Ammon's horn (tissue), 1 donor: Measurements from ENCODE around the gene NEBL.

ENCODE experiments used
- DNase-seq: peaks from one replicate; pipeline ENCODE4 v3.0.0-alpha.2; 2016; ENCODE audit warnings: low spot score

NEBL gene

GRCh38 chr10:20898866-20899535, 1.9 kb upstream of the NEBL start:
- no peak for DNase-seq

DNA sequence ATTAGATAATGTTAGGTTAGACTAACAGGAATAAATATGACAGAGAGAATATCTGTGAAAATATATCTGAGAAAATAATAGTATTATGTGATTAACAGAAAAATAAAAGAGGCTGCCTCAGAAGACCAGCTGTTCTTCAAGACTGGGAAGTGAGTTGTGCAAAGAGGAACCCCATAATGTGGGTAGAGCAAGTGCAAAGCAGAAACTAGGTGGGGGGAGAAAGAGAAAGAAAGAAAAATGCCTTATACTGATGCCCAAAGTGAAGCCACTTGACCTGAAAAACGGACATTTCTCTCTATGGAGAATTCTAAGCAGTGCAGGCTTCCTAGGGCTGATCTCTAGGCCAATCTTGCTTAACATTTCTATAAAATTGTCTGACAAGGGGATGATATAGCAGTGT, 3.8 kb downstream of the NEBL start:
- DNase-seq, result no peak

DNA sequence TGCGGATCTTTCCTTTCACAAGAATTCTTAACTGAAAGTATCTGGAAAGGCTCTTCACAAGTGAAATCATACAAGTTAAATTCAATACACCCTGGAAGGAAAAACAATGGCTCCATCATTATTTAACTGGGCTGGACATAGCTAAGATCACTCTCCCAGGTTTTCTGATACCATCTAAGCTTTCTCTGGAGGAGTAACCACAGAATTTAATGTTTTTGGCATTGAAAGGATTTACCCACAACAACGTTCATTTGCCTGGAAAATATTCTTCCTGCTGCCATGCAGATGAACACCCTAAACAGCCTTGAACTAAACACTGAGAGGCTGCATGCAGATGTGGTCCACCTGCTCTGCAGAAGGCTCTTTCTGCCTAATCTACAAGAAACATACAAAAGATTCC, 4.3 kb downstream of the NEBL start:
- DNase-seq, result no peak

DNA sequence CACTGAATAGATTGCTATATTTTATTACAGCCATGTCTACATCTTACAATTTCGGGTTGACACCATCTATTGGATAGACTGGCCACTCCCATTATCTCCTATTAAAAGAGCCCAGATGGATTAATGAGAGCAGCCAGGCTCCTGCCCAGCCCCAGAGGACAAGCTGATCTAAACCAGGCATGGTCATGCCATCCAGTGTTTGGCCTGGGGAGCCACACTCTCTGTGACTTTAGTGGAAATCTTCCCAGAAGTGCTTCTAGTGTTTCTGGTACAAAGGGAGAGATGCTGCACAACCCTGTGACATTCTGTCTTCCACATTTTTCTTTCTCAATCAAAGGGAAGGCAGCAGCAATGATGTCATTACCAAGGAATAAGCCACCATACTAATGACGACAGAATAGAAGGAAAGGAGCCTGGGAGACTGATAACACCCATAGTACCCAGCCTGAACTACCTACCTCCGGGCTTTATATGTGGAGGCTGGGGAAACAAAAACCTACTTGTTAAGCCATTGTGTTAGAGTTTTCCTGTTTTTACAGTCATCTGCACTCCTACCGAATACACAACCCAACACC, 5.0 kb downstream of the NEBL start:
- no peak for DNase-seq

- DNase-seq, result no peak
Observed at GRCh38 chr10:20891338-20891714, 5.8 kb downstream of the NEBL start.

DNA sequence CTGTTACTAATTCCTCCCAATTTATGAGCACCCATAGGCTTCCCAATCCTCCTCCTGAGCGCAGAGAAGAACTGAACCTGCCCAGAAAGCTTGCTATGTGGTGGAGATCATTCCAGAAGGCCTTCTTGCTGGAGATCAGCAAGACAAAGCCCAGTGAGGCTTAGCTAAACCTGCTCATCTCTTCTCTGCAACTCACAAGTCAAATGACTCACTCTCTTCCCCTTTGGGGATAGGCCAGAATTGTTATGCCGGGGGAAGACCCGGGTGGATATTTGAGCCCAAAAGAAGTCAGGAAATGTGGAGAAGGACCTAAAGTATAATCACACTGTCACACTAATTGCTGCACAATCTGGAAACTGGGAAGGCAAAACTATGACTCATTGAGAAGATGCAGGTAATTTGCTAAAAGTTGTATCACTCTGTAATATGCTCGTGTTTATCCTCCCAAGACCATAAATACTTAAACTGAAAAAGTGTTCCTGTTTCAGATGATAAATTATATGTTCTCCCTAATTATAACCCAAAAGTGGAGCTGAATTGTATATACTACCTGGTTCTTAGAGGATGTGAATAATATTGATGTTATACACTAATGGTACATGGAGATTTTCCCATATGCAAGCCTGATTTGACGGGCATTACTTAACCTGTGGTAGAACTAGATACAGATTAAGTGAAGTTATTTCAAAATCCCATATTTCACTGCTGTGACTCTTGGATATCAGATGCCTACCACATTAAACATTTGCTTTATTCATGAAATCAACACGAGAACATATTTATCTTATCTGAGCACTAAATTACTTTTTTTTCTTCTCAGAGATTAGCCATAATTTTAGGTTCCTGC, 6.4 kb downstream of the NEBL start:
- DNase-seq, result no peak

DNA sequence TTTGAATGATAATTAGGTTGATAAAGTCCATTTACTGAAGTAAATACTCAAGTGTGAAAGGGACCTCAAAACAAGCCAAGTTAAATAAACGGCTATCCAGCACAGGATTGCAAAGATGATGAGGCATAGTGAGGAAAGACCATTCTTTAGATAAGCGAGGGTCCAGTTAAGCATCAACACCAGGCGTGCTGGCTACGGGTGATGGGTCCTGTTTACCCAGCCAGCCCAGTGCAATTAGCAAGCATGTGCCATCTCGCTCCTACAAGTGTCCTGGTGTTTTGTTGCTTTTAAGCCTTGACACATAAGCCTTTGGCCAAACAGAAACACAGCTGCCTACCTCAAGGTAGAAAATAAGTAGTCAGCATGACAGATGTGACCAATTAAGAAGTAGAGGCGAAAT, 7.1 kb downstream of the NEBL start:
- DNase-seq, result no peak

- DNase-seq, result no peak
Observed at GRCh38 chr10:20888620-20889330, 8.3 kb downstream of the NEBL start.

GRCh38 chr10:20887706-20888555, 9.2 kb downstream of the NEBL start:
- DNase-seq, result no peak

DNA sequence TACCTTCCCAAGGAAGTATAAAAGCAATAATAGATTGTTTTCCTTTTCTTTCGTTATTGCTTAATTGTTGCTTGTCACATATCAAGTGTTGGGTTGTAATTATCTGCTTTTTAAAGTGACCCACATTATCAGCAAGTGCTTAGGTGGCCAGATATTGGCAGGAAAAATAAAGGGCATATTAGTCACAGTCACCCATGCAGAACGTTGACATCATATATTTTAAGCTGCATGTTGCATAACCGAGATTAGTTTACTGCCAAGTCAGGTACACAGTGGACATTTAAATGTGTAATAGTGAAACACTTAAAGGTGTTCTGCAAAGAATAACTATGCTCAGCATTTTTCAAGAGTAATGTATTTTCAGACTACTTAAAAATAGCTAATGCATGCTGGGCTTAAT, 11.4 kb downstream of the NEBL start:
- DNase-seq, result no peak

DNA sequence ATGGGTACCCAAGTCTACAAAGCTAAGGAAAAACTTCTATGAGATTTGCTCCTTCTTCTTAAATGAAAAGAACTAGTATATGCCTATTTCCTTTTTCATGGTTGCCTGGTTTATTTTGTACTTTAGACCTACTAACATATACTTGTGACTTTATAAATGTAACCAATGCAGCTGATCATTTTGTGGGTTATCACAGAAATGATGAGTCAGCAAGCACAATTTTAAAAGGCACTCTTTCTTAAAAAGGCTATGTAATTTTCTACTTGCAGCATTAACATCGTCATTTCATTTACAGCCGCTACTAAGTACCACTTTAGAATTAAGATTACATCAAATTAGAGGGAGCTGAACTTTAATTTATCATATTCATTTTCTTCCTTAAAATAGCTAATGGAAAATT, 13.6 kb downstream of the NEBL start:
- no peak for DNase-seq

DNA sequence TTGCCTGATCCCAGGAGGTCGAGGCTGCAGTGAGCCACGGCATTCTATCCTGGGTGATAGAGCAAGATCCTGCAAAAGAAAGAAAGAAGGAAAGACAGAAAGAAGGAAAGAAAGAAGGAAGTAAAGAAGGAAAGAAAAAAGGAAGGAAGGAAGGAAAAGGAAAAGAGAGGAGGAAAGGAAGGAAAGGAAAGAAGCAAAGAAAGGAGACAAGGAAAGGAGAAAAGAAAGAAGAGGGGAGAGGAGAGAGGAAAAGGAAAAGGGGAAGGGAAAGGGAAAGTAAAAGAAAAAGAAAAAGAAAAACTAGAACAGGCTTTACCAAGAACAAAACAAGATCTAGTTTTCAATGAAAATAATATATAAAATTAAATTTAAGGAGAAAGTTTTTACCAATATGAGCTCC, 15.0 kb downstream of the NEBL start:
- DNase-seq, result no peak

GRCh38 chr10:20879136-20879535, 18.0 kb downstream of the NEBL start:
- no peak for DNase-seq

- DNase-seq, result no peak
Observed at GRCh38 chr10:20877986-20878983, 18.8 kb downstream of the NEBL start.

DNA sequence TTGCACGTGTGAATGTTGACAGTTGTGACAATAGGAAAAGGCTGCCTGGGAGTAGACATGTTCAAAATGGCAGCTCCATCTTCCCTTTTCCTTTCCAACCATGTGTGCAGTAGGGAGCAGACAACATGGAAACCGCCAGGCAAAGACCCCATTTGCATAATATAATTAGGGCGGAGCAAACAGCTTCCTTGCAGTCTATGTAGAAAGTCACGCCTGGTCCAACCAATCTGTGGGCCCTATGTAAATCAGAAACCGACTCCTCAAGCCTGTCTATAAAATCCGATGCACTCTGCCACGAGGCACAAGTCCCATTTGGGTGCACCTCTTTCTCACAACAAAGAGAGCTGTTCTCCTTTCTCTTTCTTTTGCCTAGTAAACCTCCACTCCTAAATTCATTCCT, 19.6 kb downstream of the NEBL start:
- no peak for DNase-seq

- DNase-seq, result no peak
Observed at GRCh38 chr10:20874261-20874660, 22.9 kb downstream of the NEBL start.

DNA sequence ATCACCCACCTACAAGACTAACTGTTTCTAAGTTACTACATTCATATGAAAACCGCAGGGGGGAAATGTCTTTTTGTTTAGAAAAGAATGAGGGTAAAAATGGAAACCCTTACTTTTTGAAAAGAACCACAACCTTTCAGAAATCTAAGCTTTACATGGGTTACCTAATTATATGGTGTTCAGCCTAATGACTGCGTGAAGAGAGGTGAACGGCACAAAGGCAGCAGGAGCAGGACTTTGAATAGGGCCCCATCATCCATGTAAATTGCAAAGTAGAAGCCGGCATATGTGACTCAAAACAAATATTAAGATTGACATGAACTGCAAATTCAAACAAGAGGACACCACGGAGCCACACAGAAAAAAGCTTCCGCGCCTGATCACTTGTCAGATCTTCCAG, 25.1 kb downstream of the NEBL start:
- no peak for DNase-seq

DNA sequence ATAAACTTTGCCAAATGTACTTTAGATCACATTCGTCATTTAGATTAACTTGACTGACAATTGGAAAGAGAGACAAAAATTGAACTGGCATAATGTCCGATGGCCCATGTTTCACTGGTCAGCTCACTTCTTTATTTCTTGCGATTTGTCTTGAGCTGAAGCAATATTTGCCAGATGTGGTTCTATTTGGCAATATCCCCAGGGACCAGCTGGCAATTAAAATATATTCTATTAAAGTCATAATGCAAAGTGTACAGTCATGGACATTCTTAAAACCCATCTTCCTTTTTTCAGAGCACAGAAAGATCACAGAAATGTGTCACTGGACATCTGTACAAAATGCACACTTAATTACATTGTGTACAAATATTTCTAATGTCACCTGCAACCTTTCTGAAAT, 26.3 kb downstream of the NEBL start:
- no peak for DNase-seq

GRCh38 chr10:20863008-20863407, 34.1 kb downstream of the NEBL start:
- DNase-seq, result no peak

DNA sequence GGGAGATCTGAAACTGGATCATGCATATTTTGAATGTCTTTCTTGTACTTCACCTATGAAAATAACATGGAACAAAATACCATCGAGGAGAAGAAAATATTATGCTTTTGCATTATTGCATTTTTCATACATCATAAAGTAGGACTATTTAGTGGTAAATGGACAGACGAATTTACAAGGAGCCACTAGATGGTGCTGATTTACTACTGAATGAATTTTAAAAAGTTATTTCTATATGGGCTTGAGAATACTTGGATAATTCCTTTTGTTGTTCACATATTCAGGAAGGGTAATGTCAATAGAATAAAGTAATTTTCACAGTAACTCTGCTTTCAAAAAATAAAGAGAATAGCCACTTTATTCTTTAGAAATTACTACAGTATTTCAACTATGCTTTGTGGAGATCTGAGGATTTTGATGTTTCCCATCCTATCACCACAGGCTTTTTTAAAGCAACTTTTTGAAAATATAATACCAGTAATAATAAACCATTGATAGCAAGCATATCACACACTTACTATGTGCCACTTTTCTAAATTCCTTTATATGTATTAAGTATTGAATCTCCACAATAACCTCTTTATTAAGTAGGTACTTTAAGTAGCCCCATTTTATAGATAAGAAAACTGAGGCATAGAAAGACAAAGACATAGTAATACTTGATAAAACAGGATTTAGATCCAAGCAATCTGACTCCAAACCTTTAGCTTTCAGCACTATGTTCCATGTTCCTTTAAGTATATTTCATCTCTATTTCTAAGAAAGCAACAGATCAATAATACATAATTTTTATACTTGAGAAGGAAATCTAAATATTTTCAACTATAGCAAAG, 38.6 kb downstream of the NEBL start:
- peak; percentile 13 for DNase-seq
